SK-N-SH treated with all-trans-retinoic acid at 6 μM for 48 hours (cell line): Measurements from ENCODE around the gene SMYD3.

Experiments used
- ATAC-seq: fragments of 200-7000 bp; cut with Tn5 transposase; 3 replicates; pipeline ENCODE4 v1.9.1; 2020; ENCODE audit warnings: mild to moderate bottlenecking, moderate library complexity
- ARNTL ChIP-seq: fragments of 450-650 bp; formaldehyde crosslinking; IDR thresholded peaks from 2 replicates; pipeline ENCODE4 v1.5.0; 2020; ENCODE audit warnings: low read depth, mild to moderate bottlenecking, moderate library complexity, borderline replicate concordance
- ESRRG ChIP-seq: fragments of 250-450 bp; sonication (Bioruptor Pico); IDR thresholded peaks from 2 replicates; pipeline ENCODE4 v1.6.1; 2021; ENCODE audit warnings: mild to moderate bottlenecking
- ISL1 ChIP-seq: fragments of 250-450 bp; sonication (Bioruptor Pico); IDR thresholded peaks from 2 replicates; pipeline ENCODE4 v2.1.2; 2022; ENCODE audit warnings: mild to moderate bottlenecking, moderate library complexity
- OSR1 ChIP-seq: fragments of 250-450 bp; sonication (Bioruptor Pico); IDR thresholded peaks from 2 replicates; pipeline ENCODE4 v1.8.0; 2022; ENCODE audit warnings: moderate library complexity, mild to moderate bottlenecking, inconsistent platforms
- TOX ChIP-seq: fragments of 250-450 bp; sonication (Bioruptor Pico); IDR thresholded peaks from 2 replicates; pipeline ENCODE4 v1.8.0; 2021; ENCODE audit warnings: mild to moderate bottlenecking, moderate library complexity, borderline replicate concordance
- ZC3H10 ChIP-seq: fragments of 250-450 bp; sonication (Bioruptor Pico); IDR thresholded peaks from 2 replicates; pipeline ENCODE4 v1.5.1; 2021; ENCODE audit warnings: mild to moderate bottlenecking, moderate library complexity
- ZFP30 ChIP-seq: fragments of 450-650 bp; formaldehyde crosslinking; IDR thresholded peaks from 2 replicates; pipeline ENCODE4 v1.5.0; 2022; ENCODE audit warnings: mild to moderate bottlenecking, moderate library complexity
- ZNF565 ChIP-seq: fragments of 450-650 bp; formaldehyde crosslinking; conservative IDR thresholded peaks from 2 replicates; pipeline ENCODE4 v1.5.0; 2020; ENCODE audit warnings: low read depth, mild to moderate bottlenecking, moderate library complexity
- ZNF8 ChIP-seq: fragments of 450-650 bp; formaldehyde crosslinking; IDR thresholded peaks from 2 replicates; pipeline ENCODE4 v1.5.0; 2020; ENCODE audit warnings: mild to moderate bottlenecking, moderate library complexity
- TF ChIP-seq, protein P1 (sequence below): fragments of 250-450 bp; sonication (Bioruptor Pico); IDR thresholded peaks from 2 replicates; pipeline ENCODE4 v1.5.0; 2020; ENCODE audit warnings: mild to moderate bottlenecking, moderate library complexity
- TF ChIP-seq, protein P2 (sequence below): fragments of 250-450 bp; sonication (Bioruptor Pico); IDR thresholded peaks from 2 replicates; pipeline ENCODE4 v1.5.1; 2020; ENCODE audit warnings: low read depth, mild to moderate bottlenecking, moderate library complexity
- TF ChIP-seq, protein P3 (sequence below): fragments of 250-450 bp; sonication (Bioruptor Pico); IDR thresholded peaks from 2 replicates; pipeline ENCODE4 v1.5.1; 2021; ENCODE audit warnings: mild to moderate bottlenecking, moderate library complexity
- TF ChIP-seq, protein P4 (sequence below): fragments of 250-450 bp; sonication (Bioruptor Pico); IDR thresholded peaks from 2 replicates; pipeline ENCODE4 v1.8.0; 2021; ENCODE audit warnings: low read depth, mild to moderate bottlenecking, moderate library complexity, borderline replicate concordance

Gene SMYD3

DNA sequence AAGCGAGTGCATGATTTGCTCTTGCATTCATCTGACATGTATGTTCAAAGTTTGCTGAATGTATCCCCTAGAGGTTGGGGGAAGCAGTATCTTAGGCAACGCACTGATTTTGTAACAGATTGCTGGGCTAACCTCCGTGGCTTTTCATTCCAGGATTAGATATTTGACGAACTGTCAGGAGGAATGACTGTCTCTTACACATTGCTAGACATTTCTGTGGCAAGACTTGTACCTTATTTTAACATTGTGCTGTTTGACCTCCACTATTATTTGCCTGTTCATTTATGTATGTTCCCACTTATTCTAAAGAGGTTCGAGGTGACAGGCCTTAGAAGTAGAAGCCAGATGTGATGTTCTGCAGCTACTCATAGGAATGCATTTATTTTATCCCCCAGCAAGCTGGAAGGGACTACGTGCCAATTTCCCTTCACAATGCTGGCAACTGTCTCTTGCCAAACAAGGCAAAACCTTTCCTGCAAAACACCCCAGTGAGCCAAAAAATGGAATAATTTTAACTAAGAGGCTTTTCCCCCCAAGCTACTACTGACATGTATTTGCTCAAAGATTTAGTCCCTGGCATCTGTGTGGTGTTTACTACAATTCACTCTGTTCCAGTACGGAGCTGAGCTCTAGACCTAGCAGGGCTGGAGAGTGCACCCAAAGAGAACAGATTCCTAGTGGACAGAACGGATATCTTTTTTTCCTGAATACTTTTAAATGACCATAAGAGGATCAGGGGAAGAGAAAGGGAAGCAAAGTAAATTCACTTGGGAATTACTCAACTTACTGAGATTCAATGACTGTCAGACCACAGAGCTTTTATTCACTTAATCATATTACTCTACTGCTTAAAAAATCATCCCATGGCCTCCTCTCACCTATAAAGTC lies 646.2 kb downstream of the SMYD3 start:
- TF ChIP-seq OSR1 (CRISPR knock-in tag), result no peak
- no peak for TF ChIP-seq ZNF565 (CRISPR knock-in tag)
- no peak for TF ChIP-seq ISL1 (CRISPR knock-in tag)
- TF ChIP-seq, protein P1, sequence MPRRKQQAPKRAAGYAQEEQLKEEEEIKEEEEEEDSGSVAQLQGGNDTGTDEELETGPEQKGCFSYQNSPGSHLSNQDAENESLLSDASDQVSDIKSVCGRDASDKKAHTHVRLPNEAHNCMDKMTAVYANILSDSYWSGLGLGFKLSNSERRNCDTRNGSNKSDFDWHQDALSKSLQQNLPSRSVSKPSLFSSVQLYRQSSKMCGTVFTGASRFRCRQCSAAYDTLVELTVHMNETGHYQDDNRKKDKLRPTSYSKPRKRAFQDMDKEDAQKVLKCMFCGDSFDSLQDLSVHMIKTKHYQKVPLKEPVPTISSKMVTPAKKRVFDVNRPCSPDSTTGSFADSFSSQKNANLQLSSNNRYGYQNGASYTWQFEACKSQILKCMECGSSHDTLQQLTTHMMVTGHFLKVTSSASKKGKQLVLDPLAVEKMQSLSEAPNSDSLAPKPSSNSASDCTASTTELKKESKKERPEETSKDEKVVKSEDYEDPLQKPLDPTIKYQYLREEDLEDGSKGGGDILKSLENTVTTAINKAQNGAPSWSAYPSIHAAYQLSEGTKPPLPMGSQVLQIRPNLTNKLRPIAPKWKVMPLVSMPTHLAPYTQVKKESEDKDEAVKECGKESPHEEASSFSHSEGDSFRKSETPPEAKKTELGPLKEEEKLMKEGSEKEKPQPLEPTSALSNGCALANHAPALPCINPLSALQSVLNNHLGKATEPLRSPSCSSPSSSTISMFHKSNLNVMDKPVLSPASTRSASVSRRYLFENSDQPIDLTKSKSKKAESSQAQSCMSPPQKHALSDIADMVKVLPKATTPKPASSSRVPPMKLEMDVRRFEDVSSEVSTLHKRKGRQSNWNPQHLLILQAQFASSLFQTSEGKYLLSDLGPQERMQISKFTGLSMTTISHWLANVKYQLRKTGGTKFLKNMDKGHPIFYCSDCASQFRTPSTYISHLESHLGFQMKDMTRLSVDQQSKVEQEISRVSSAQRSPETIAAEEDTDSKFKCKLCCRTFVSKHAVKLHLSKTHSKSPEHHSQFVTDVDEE (CRISPR knock-in tag), result no peak
- TF ChIP-seq, protein P2, sequence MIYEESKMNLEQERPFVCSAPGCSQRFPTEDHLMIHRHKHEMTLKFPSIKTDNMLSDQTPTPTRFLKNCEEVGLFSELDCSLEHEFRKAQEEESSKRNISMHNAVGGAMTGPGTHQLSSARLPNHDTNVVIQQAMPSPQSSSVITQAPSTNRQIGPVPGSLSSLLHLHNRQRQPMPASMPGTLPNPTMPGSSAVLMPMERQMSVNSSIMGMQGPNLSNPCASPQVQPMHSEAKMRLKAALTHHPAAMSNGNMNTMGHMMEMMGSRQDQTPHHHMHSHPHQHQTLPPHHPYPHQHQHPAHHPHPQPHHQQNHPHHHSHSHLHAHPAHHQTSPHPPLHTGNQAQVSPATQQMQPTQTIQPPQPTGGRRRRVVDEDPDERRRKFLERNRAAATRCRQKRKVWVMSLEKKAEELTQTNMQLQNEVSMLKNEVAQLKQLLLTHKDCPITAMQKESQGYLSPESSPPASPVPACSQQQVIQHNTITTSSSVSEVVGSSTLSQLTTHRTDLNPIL (CRISPR knock-in tag), result no peak
- peak; percentile 75 for ATAC-seq

DNA sequence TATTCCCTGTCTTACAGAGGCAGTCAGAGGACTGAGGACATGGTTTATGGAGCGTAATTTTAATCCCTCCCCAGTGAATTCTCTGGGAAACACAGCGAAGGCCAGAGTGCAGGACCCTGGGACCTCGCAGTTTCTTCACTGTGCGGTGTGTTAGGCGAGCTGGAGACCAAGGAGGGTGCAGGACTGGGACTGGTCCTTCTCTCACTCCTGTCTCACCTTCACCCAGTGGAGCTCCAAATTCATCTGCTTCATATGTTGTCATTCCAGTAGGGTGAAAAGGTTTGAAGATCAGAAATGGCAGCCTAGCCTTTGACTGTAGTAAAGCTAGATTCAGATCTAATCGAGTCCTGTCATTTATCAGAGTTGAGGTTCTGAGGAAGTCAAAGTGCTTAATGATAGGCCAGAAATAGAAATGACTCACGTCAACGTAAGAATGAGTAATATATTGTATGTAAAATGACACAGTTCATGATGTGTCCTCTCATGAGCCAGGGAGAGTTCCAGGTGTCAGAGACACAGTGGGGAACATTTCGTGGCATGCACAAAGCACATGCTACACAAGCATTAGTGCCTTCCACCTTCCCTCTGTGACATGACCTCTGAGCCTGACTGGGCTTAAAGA lies 647.5 kb downstream of the SMYD3 start:
- peak; percentile 5 for ATAC-seq
- TF ChIP-seq TOX, result 0 out of 2 replicates have a peak, but pooled peaks have one; percentile 6
- no peak for TF ChIP-seq ZFP30 (CRISPR knock-in tag)
- TF ChIP-seq, protein P3, sequence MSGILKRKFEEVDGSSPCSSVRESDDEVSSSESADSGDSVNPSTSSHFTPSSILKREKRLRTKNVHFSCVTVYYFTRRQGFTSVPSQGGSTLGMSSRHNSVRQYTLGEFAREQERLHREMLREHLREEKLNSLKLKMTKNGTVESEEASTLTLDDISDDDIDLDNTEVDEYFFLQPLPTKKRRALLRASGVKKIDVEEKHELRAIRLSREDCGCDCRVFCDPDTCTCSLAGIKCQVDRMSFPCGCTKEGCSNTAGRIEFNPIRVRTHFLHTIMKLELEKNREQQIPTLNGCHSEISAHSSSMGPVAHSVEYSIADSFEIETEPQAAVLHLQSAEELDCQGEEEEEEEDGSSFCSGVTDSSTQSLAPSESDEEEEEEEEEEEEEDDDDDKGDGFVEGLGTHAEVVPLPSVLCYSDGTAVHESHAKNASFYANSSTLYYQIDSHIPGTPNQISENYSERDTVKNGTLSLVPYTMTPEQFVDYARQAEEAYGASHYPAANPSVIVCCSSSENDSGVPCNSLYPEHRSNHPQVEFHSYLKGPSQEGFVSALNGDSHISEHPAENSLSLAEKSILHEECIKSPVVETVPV, result no peak
- TF ChIP-seq ZC3H10, result peak; percentile 62; the same call in 1 of the 2 replicates
- no peak for TF ChIP-seq ISL1 (CRISPR knock-in tag)
- no peak for TF ChIP-seq ESRRG (CRISPR knock-in tag)
- TF ChIP-seq, protein P1 (CRISPR knock-in tag), result no peak
- no peak for TF ChIP-seq ARNTL (CRISPR knock-in tag)
- TF ChIP-seq ZNF8, result no peak
- TF ChIP-seq, protein P4, sequence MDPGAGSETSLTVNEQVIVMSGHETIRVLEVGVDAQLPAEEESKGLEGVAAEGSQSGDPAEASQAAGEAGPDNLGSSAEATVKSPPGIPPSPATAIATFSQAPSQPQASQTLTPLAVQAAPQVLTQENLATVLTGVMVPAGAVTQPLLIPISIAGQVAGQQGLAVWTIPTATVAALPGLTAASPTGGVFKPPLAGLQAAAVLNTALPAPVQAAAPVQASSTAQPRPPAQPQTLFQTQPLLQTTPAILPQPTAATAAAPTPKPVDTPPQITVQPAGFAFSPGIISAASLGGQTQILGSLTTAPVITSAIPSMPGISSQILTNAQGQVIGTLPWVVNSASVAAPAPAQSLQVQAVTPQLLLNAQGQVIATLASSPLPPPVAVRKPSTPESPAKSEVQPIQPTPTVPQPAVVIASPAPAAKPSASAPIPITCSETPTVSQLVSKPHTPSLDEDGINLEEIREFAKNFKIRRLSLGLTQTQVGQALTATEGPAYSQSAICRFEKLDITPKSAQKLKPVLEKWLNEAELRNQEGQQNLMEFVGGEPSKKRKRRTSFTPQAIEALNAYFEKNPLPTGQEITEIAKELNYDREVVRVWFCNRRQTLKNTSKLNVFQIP (CRISPR knock-in tag), result peak; percentile 67; the same call in 1 of the 2 replicates
- TF ChIP-seq, protein P2 (CRISPR knock-in tag), result no peak

DNA sequence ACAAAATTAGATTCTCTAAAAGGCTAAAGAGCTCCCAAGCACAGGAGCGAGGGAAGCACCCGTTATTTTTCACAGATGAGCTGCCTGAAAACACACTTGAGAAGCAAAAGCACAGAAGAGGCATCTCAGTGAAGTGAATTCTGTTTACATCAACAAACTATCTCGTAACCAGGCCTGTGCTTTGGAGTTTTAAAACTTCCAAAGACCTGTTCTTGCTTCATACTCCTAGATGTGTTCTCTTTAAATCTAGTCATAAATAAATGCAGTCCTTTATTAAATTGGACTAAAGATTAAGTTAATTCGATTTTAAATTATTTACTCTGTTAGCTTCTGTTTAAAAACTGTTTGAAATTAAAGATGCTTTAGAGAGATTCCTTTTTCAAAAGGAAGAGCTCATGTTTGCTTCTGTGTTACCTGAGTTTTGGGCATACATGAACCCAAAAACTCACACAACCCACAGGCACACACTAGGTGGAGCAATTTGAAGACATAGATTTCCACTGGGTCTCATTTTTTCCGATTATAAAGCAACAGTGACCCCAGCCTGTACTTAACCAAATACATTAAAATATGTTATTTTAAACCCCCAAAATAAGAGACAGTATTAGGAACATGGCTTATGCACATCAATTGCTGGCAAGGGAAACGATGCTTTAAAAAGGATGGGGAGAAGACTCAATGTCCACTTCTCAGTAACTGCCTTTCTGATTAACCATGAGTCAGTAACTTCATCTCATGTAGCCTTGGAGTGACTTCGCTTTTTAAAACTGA lies 648.2 kb downstream of the SMYD3 start:
- TF ChIP-seq TOX, result no peak
- TF ChIP-seq ESRRG (CRISPR knock-in tag), result no peak
- no peak for TF ChIP-seq ARNTL (CRISPR knock-in tag)
- peak; percentile 18 for ATAC-seq
